ENCODE measurements around the gene MAST4. TPM values are rescaled to one million over a fixed set of nuclear protein-coding genes. Genes with fewer than 3 reads are reported as not detected.

MAST4 gene
- total RNA-seq, 5 donors from 2014 or later (not counting 1 experiment from before 2014, with no cell fraction given): 26.1 to 35.5 (median 32.0) TPM

- H3K4me3 Mint-ChIP-seq: no peak overlapping the region
- H3K27me3 Mint-ChIP-seq: peaks cover 0 to 5% of the 10 kb centered on the region in 2 donors
- H3K4me3 ChIP-seq (ENCODE audit: control insufficient read depth in 1 of 2, extremely low read depth in 1 of 2, low read length in 1 of 2): no peak overlapping the region
- H3K4me1 ChIP-seq (ENCODE audit: control insufficient read depth in 1 of 2, extremely low read depth in 1 of 2, insufficient read depth in 2 of 2, low read length in 2 of 2): no peaks in the 10 kb centered on the region
- no peak overlapping the region for H3K27ac ChIP-seq (ENCODE audit: low read length)
- H3K4me1 Mint-ChIP-seq: peaks cover 0 to 5% (median 5%) of the 10 kb centered on the region in 3 donors
- peaks cover 0 to 10% (median 8%) of the 10 kb centered on the region in 3 donors for H3K9me3 Mint-ChIP-seq
- H3K36me3 Mint-ChIP-seq: no peaks in the 10 kb centered on the region
- POLR2A ChIA-PET: no interaction called here
- no peak for ATAC-seq (replicated peaks in 1 of 4)
- H3K27me3 ChIP-seq (replicated peaks in 1 of 2; ENCODE audit: control insufficient read depth in 2 of 2, extremely low read depth in 1 of 2, insufficient read depth in 2 of 2, low read length in 1 of 2): no peaks in the 10 kb centered on the region
- DNase-seq: no peak
- CTCF ChIA-PET: no interaction called here
- no CpG with 5 or more reads among the region's 2 CpGs for WGBS (ENCODE audit: insufficient coverage)
- H3K27ac Mint-ChIP-seq: no peak overlapping the region
- H3K9me3 ChIP-seq: no peaks in the 10 kb centered on the region
- no peaks in the 10 kb centered on the region for H3K36me3 ChIP-seq (ENCODE audit: control insufficient read depth in 2 of 2, extremely low read depth in 1 of 2, insufficient read depth in 1 of 2, low read length in 1 of 2)
These were observed 41.3 kb upstream of the MAST4 start for GRCh38 chr5:66554884-66555283.

GRCh38 chr5:66558560-66558959 lies 37.6 kb upstream of the MAST4 start:
- ATAC-seq (replicated peaks in 1 of 4) (no peak), DNase-seq (no peak)
- Mint-ChIP-seq H3K27me3 (no peaks in the 10 kb centered on the region), H3K9me3 (peaks cover 0 to 10% (median 8%) of the 10 kb centered on the region in 3 donors), H3K4me1 (peaks cover 0 to 5% (median 5%) of the 10 kb centered on the region in 3 donors), H3K36me3 (no peaks in the 10 kb centered on the region), H3K27ac (no peak overlapping the region), H3K4me3 (no peak overlapping the region)
- Histone ChIP-seq H3K4me1 (ENCODE audit: control insufficient read depth in 1 of 2, extremely low read depth in 1 of 2, insufficient read depth in 2 of 2, low read length in 2 of 2) (no peaks in the 10 kb centered on the region), H3K36me3 (ENCODE audit: control insufficient read depth in 2 of 2, extremely low read depth in 1 of 2, insufficient read depth in 1 of 2, low read length in 1 of 2) (no peaks in the 10 kb centered on the region), H3K9me3 (no peaks in the 10 kb centered on the region), H3K27me3 (replicated peaks in 1 of 2; ENCODE audit: control insufficient read depth in 2 of 2, extremely low read depth in 1 of 2, insufficient read depth in 2 of 2, low read length in 1 of 2) (no peaks in the 10 kb centered on the region), H3K27ac (ENCODE audit: low read length) (no peak overlapping the region), H3K4me3 (ENCODE audit: control insufficient read depth in 1 of 2, extremely low read depth in 1 of 2, low read length in 1 of 2) (no peak overlapping the region)
- no CpG with 5 or more reads among the region's 3 CpGs for WGBS (ENCODE audit: insufficient coverage)
- POLR2A ChIA-PET: no interaction called here
- CTCF ChIA-PET: no interaction called here

- no peak overlapping the region for H3K4me3 Mint-ChIP-seq
- Histone ChIP-seq H3K27me3 (replicated peaks in 1 of 2; ENCODE audit: control insufficient read depth in 2 of 2, extremely low read depth in 1 of 2, insufficient read depth in 2 of 2, low read length in 1 of 2) (no peaks in the 10 kb centered on the region), H3K4me1 (ENCODE audit: control insufficient read depth in 1 of 2, extremely low read depth in 1 of 2, insufficient read depth in 2 of 2, low read length in 2 of 2) (no peaks in the 10 kb centered on the region), H3K36me3 (ENCODE audit: control insufficient read depth in 2 of 2, extremely low read depth in 1 of 2, insufficient read depth in 1 of 2, low read length in 1 of 2) (no peaks in the 10 kb centered on the region), H3K27ac (ENCODE audit: low read length) (no peak overlapping the region), H3K4me3 (ENCODE audit: control insufficient read depth in 1 of 2, extremely low read depth in 1 of 2, low read length in 1 of 2) (no peak overlapping the region), H3K9me3 (no peaks in the 10 kb centered on the region)
- WGBS (ENCODE audit: insufficient coverage): no CpG with 5 or more reads among the region's 4 CpGs
- ChIA-PET CTCF (no interaction called here), POLR2A (no interaction called here)
- peaks cover 0 to 5% (median 1%) of the 10 kb centered on the region in 3 donors for H3K9me3 Mint-ChIP-seq
- H3K36me3 Mint-ChIP-seq: no peaks in the 10 kb centered on the region
- ATAC-seq (replicated peaks in 1 of 4) (no peak), DNase-seq (no peak)
- H3K27me3 Mint-ChIP-seq: no peaks in the 10 kb centered on the region
- no peaks in the 10 kb centered on the region for H3K4me1 Mint-ChIP-seq
- H3K27ac Mint-ChIP-seq: no peak overlapping the region
These were observed 35.8 kb upstream of the MAST4 start for GRCh38 chr5:66560371-66560770.

- no peak overlapping the region for H3K27ac ChIP-seq (ENCODE audit: low read length)
- no peaks in the 10 kb centered on the region for H3K27me3 ChIP-seq (replicated peaks in 1 of 2; ENCODE audit: control insufficient read depth in 2 of 2, extremely low read depth in 1 of 2, insufficient read depth in 2 of 2, low read length in 1 of 2)
- ChIA-PET CTCF (no interaction called here), POLR2A (no interaction called here)
- 67% methylated on average over 2 of the region's 6 CpGs for WGBS (ENCODE audit: insufficient coverage)
- ATAC-seq (replicated peaks in 1 of 4): no peak
- Mint-ChIP-seq H3K9me3 (peaks cover 0 to 3% (median 0%) of the 10 kb centered on the region in 3 donors), H3K27me3 (no peaks in the 10 kb centered on the region), H3K27ac (no peak overlapping the region), H3K4me1 (no peaks in the 10 kb centered on the region), H3K36me3 (no peaks in the 10 kb centered on the region), H3K4me3 (no peak overlapping the region)
- DNase-seq: no peak
- no peak overlapping the region for H3K4me3 ChIP-seq (ENCODE audit: control insufficient read depth in 1 of 2, extremely low read depth in 1 of 2, low read length in 1 of 2)
- peaks cover 0 to 2% of the 10 kb centered on the region in 2 experiments for H3K4me1 ChIP-seq (ENCODE audit: control insufficient read depth in 1 of 2, extremely low read depth in 1 of 2, insufficient read depth in 2 of 2, low read length in 2 of 2)
- H3K36me3 ChIP-seq (ENCODE audit: control insufficient read depth in 2 of 2, extremely low read depth in 1 of 2, insufficient read depth in 1 of 2, low read length in 1 of 2): no peaks in the 10 kb centered on the region
- H3K9me3 ChIP-seq: no peaks in the 10 kb centered on the region
These were observed 34.8 kb upstream of the MAST4 start for GRCh38 chr5:66561256-66561990.

- H3K36me3 Mint-ChIP-seq: no peaks in the 10 kb centered on the region
- no peak overlapping the region for H3K27ac ChIP-seq (ENCODE audit: low read length)
- POLR2A ChIA-PET: no interaction called here
These were observed 30.3 kb upstream of the MAST4 start for GRCh38 chr5:66565878-66566277.

GRCh38 chr5:66567474-66567873 lies 28.7 kb upstream of the MAST4 start:
- Mint-ChIP-seq H3K9me3 (no peaks in the 10 kb centered on the region), H3K27me3 (peaks cover 3% of the 10 kb centered on the region in 2 donors), H3K4me1 (peaks cover 0 to 7% (median 4%) of the 10 kb centered on the region in 3 donors), H3K36me3 (no peaks in the 10 kb centered on the region), H3K4me3 (no peak overlapping the region), H3K27ac (no peak overlapping the region)
- no peak for ATAC-seq (replicated peaks in 1 of 4)
- H3K27me3 ChIP-seq (replicated peaks in 1 of 2; ENCODE audit: control insufficient read depth in 2 of 2, extremely low read depth in 1 of 2, insufficient read depth in 2 of 2, low read length in 1 of 2): no peaks in the 10 kb centered on the region
- H3K4me3 ChIP-seq (ENCODE audit: control insufficient read depth in 1 of 2, extremely low read depth in 1 of 2, low read length in 1 of 2): no peak overlapping the region
- no peak overlapping the region for H3K27ac ChIP-seq (ENCODE audit: low read length)
- WGBS (ENCODE audit: insufficient coverage): 60% methylated on average over 1 of the region's 3 CpGs
- H3K36me3 ChIP-seq (ENCODE audit: control insufficient read depth in 2 of 2, extremely low read depth in 1 of 2, insufficient read depth in 1 of 2, low read length in 1 of 2): no peaks in the 10 kb centered on the region
- ChIA-PET CTCF (no interaction called here), POLR2A (no interaction called here)
- H3K4me1 ChIP-seq (ENCODE audit: control insufficient read depth in 1 of 2, extremely low read depth in 1 of 2, insufficient read depth in 2 of 2, low read length in 2 of 2): peaks cover 0 to 2% of the 10 kb centered on the region in 2 experiments
- no peaks in the 10 kb centered on the region for H3K9me3 ChIP-seq
- no peak for DNase-seq

More at GRCh38 chr5:66565878-66566277, 30.3 kb upstream of the MAST4 start:
- no peak for DNase-seq
- H3K27ac Mint-ChIP-seq: no peak overlapping the region
- H3K4me3 ChIP-seq (ENCODE audit: control insufficient read depth in 1 of 2, extremely low read depth in 1 of 2, low read length in 1 of 2): no peak overlapping the region
- WGBS (ENCODE audit: insufficient coverage): 83% methylated on average over 1 of the region's 2 CpGs
- peaks cover 0 to 7% (median 4%) of the 10 kb centered on the region in 3 donors for H3K4me1 Mint-ChIP-seq
- no peaks in the 10 kb centered on the region for H3K36me3 ChIP-seq (ENCODE audit: control insufficient read depth in 2 of 2, extremely low read depth in 1 of 2, insufficient read depth in 1 of 2, low read length in 1 of 2)
- no peak for ATAC-seq (replicated peaks in 1 of 4)
- CTCF ChIA-PET: no interaction called here
- no peaks in the 10 kb centered on the region for H3K9me3 ChIP-seq
- no peaks in the 10 kb centered on the region for H3K9me3 Mint-ChIP-seq
- no peaks in the 10 kb centered on the region for H3K27me3 ChIP-seq (replicated peaks in 1 of 2; ENCODE audit: control insufficient read depth in 2 of 2, extremely low read depth in 1 of 2, insufficient read depth in 2 of 2, low read length in 1 of 2)
- H3K27me3 Mint-ChIP-seq: no peaks in the 10 kb centered on the region
- H3K4me3 Mint-ChIP-seq: no peak overlapping the region
- H3K4me1 ChIP-seq (ENCODE audit: control insufficient read depth in 1 of 2, extremely low read depth in 1 of 2, insufficient read depth in 2 of 2, low read length in 2 of 2): peaks cover 0 to 2% of the 10 kb centered on the region in 2 experiments
